SK-N-SH (cell line): ENCODE measurements around the gene EFHD1. TPM values are rescaled to one million over a fixed set of nuclear protein-coding genes. Genes with fewer than 3 reads are reported as not detected.

Experiments
- CTCF ChIA-PET: fragments of 300-600, 350-600 bp; formaldehyde crosslinking; extraction: SDS; loops from one replicate; lab custom pipeline; 2021; lab: Yijun Ruan, JAX
- POLR2A ChIA-PET: fragments of 350-600 bp; sonication (Branson Sonifier 250); formaldehyde crosslinking; extraction: SDS; loops from one replicate; lab custom pipeline; 2020; ENCODE audit warnings: antibody characterized with exemption, inconsistent platforms; lab: Yijun Ruan, JAX
- DNase-seq: peaks from one replicate; pipeline ENCODE4 v3.0.0; 2012
- H2AFZ ChIP-seq: fragments of 200-600 bp; sonication (generic); 2 replicates; pipeline ENCODE4 v1.8.1; 2016; ENCODE audit warnings: antibody characterized with exemption, mild to moderate bottlenecking, low read depth
- H3F3A ChIP-seq: fragments of 200-600 bp; sonication (generic); replicated peaks from 2 replicates; pipeline ENCODE3; 2016; ENCODE audit warnings: antibody characterized with exemption, mild to moderate bottlenecking; ENCODE audit not compliant: insufficient read depth
- H3K27ac ChIP-seq, 2 experiments: fragments of 200-500 bp in 1 of 2; fragments of 200-600 bp in 1 of 2; sonication (Bioruptor generic) in 1 of 2; sonication (generic), shearing (Covaris generic) in 1 of 2; 2 replicates each; pipeline versions ENCODE4 v1.5.1 to v1.6.1; 2014 to 2016; ENCODE audit warnings: low read depth in 2 of 2, inconsistent platforms in 1 of 2, low read length in 1 of 2, mild to moderate bottlenecking in 1 of 2, mixed read lengths in 1 of 2
- H3K27me3 ChIP-seq: fragments of 200-600 bp; sonication (generic), shearing (Covaris generic); 2 replicates; pipeline ENCODE4 v1.6.1; 2016; ENCODE audit warnings: mixed run types; ENCODE audit not compliant: insufficient read depth
- H3K36me3 ChIP-seq, 2 experiments: fragments of 200-500 bp in 1 of 2; fragments of 200-600 bp in 1 of 2; sonication (Bioruptor generic) in 1 of 2; sonication (generic) in 1 of 2; replicated peaks in 1 of 2; 2 replicates each; pipeline versions ENCODE3 to v1.5.1; 2014 to 2016; ENCODE audit warnings: low read length in 1 of 2, mild to moderate bottlenecking in 1 of 2; ENCODE audit not compliant: insufficient read depth in 2 of 2, control insufficient read depth in 1 of 2
- H3K4me1 ChIP-seq, 2 experiments: fragments of 200-500 bp in 1 of 2; fragments of 200-600 bp in 1 of 2; sonication (Bioruptor generic) in 1 of 2; sonication (generic), shearing (Covaris generic) in 1 of 2; 2 replicates each; pipeline versions ENCODE4 v1.5.1 to v1.6.1; 2014 to 2016; ENCODE audit warnings: low read depth in 1 of 2, low read length in 1 of 2, mixed run types in 1 of 2; ENCODE audit not compliant: insufficient read depth in 2 of 2, control insufficient read depth in 1 of 2
- H3K4me2 ChIP-seq: fragments of 200-600 bp; sonication (generic), shearing (Covaris generic); 2 replicates; pipeline ENCODE4 v1.6.1; 2017; ENCODE audit warnings: mixed run types
- H3K4me3 ChIP-seq, 2 experiments: fragments of 200-500 bp in 1 of 2; fragments of 200-600 bp in 1 of 2; sonication (Bioruptor generic) in 1 of 2; sonication (generic), shearing (Covaris generic) in 1 of 2; 2 replicates each; pipeline versions ENCODE4 v1.5.1 to v1.8.1; 2014 to 2016; ENCODE audit warnings: low read depth in 2 of 2, inconsistent platforms in 1 of 2, low read length in 1 of 2, mild to moderate bottlenecking in 1 of 2, mixed read lengths in 1 of 2, moderate library complexity in 1 of 2
- H3K79me2 ChIP-seq: fragments of 200-600 bp; sonication (generic); 2 replicates; pipeline ENCODE4 v1.8.1; 2017; ENCODE audit warnings: mild to moderate bottlenecking; ENCODE audit not compliant: insufficient read depth
- H3K9ac ChIP-seq: fragments of 200-600 bp; sonication (generic); 2 replicates; pipeline ENCODE4 v1.6.1; 2017; ENCODE audit warnings: mixed run types
- H3K9me2 ChIP-seq: fragments of 200-600 bp; sonication (generic); 2 replicates; pipeline ENCODE4 v1.6.1; 2017; ENCODE audit warnings: mixed run types
- H3K9me3 ChIP-seq: fragments of 200-600 bp; sonication (generic); 2 replicates; pipeline ENCODE4 v1.6.1; 2017; ENCODE audit warnings: mixed run types, mild to moderate bottlenecking, moderate library complexity
- H4K20me1 ChIP-seq: fragments of 200-600 bp; sonication (generic); 2 replicates; pipeline ENCODE4 v1.6.1; 2017; ENCODE audit warnings: mild to moderate bottlenecking, mixed run types; ENCODE audit not compliant: insufficient read depth
- ELF1 ChIP-seq: IDR thresholded peaks from 2 replicates; pipeline ENCODE4 v1.4.0; 2012
- FOSL2 ChIP-seq: IDR thresholded peaks from 2 replicates; pipeline ENCODE4 v1.4.0; 2012; ENCODE audit warnings: low read depth, mild to moderate bottlenecking, moderate library complexity, borderline replicate concordance
- FOXM1 ChIP-seq: IDR thresholded peaks from 2 replicates; pipeline ENCODE4 v1.4.0; 2012; ENCODE audit warnings: low read depth, mild to moderate bottlenecking
- GATA2 ChIP-seq: sonication (generic); formaldehyde crosslinking; IDR thresholded peaks from 2 replicates; pipeline ENCODE4 v1.5.0; 2020; ENCODE audit warnings: mild to moderate bottlenecking, missing genetic modification reagents
- JUND ChIP-seq: IDR thresholded peaks from 2 replicates; pipeline ENCODE4 v1.4.0; 2012
- MAX ChIP-seq: IDR thresholded peaks from 2 replicates; pipeline ENCODE4 v1.4.0; 2012; ENCODE audit warnings: low read depth
- NFIC ChIP-seq: IDR thresholded peaks from 2 replicates; pipeline ENCODE4 v1.4.0; 2012; ENCODE audit warnings: borderline replicate concordance
- NRF1 ChIP-seq: IDR thresholded peaks from 2 replicates; pipeline ENCODE4 v1.6.1; 2012; ENCODE audit warnings: low read depth, mild to moderate bottlenecking, low read length
- RXRA ChIP-seq: IDR thresholded peaks from 2 replicates; pipeline ENCODE4 v1.4.0; 2012; ENCODE audit warnings: low read depth, mild to moderate bottlenecking, borderline replicate concordance
- SMC3 ChIP-seq: IDR thresholded peaks from 2 replicates; pipeline ENCODE4 v1.6.1; 2012; ENCODE audit warnings: low read depth, low read length, improper control_type of control experiment
- TCF12 ChIP-seq: IDR thresholded peaks from 2 replicates; pipeline ENCODE4 v1.4.0; 2012
- USF1 ChIP-seq: IDR thresholded peaks from 2 replicates; pipeline ENCODE4 v1.4.0; 2012; ENCODE audit warnings: low read depth, borderline replicate concordance
- ZBTB33 ChIP-seq: IDR thresholded peaks from 2 replicates; pipeline ENCODE4 v1.4.0; 2012; ENCODE audit warnings: low read depth, borderline replicate concordance
- whole genome bisulfite sequencing: methylation state at CpG from one replicate; pipeline ENCODE4 v1.1.6; 2017; ENCODE audit warnings: low lambda C conversion rate; 5-methylcytosine and 5-hydroxymethylcytosine counted together
- polyA plus RNA-seq, 3 experiments: library from polyadenylated mRNA; depleted of rRNA; stranded (reverse); fragments of >200 nt; gene quantifications; 2 replicates each; pipeline ENCODE4 v1.2.3, GENCODE V29; 2012

The EFHD1 gene
- polyA plus RNA-seq, 1 of the 3 experiments (the other 2 are of a cell fraction), result not detected

- DNase-seq, result peak; percentile 28
- H3F3A ChIP-seq, result peaks cover 4% of the 10 kb centered on the region
- ChIA-PET CTCF (interaction anchor here (1.9 kb wide), 1 partner anchor 16 kb away, joined by 7 read pairs; no protein-coding TSS in a partner anchor), POLR2A (no interaction called here)
- H3K27ac ChIP-seq, result peak overlapping the region in 1 of 2 experiments; percentile 59; a peak in 3 of 4 replicates
- H3K9me2 ChIP-seq, result no peaks in the 10 kb centered on the region
- no peak overlapping the region for H3K4me2 ChIP-seq
- H3K4me3 ChIP-seq, result no peak overlapping the region
- no peaks in the 10 kb centered on the region for H4K20me1 ChIP-seq
- peaks cover 0 to under 1% of the 10 kb centered on the region in 2 experiments for H3K36me3 ChIP-seq
- no peak overlapping the region for H3K9ac ChIP-seq
- TF ChIP-seq ZBTB33 (no peak), GATA2 (CRISPR knock-in tag) (no peak), JUND (no peak), SMC3 (no peak), NFIC (peak; percentile 76), ELF1 (no peak), MAX (peak; percentile 66; the same call in 1 of the 2 replicates), FOXM1 (no peak), TCF12 (peak; percentile 34; the same call in 1 of the 2 replicates), USF1 (no peak), FOSL2 (peak; percentile 20; the same call in 1 of the 2 replicates), NRF1 (no peak), RXRA (no peak)
- peaks cover 6 to 11% of the 10 kb centered on the region in 2 experiments; a peak in 2 of 4 replicates for H3K4me1 ChIP-seq
- no peaks in the 10 kb centered on the region for H3K79me2 ChIP-seq
- H3K9me3 ChIP-seq, result no peaks in the 10 kb centered on the region
- 78% methylated on average over 18 of the region's 18 CpGs for WGBS
- no peaks in the 10 kb centered on the region for H3K27me3 ChIP-seq
- H2AFZ ChIP-seq, result peak overlapping the region; percentile 40; the same call in 1 of the 2 replicates
These were observed 44.5 kb upstream of the EFHD1 start for GRCh38 chr2:232588680-232589585.
